AG10803 (cell line): Measurements from ENCODE around the gene ZNF451.
"Not testable (repeated sequence)": the region's sequence is repeated elsewhere in the genome, so short reads cannot be mapped to it uniquely, and the experiment has no call there.

Source experiments
- DNase-seq: peaks from one replicate; pipeline ENCODE4 v3.0.0; 2010; ENCODE audit warnings: low read depth
- H3K4me3 ChIP-seq: 2 replicates; pipeline ENCODE4 v1.5.1; 2011; ENCODE audit warnings: mild to moderate bottlenecking, low read length, control low read depth
- CTCF ChIP-seq: conservative IDR thresholded peaks from 2 replicates; pipeline ENCODE4 v1.5.1; 2011; ENCODE audit warnings: mild to moderate bottlenecking, low read length, control low read depth, inconsistent platforms

The ZNF451 gene

GRCh38 chr6:57078531-57079207 lies 11.3 kb upstream of the ZNF451 start:
- no peak for TF ChIP-seq CTCF
- DNase-seq = no peak
- no peak overlapping the region for H3K4me3 ChIP-seq

- H3K4me3 ChIP-seq = no peak overlapping the region
- TF ChIP-seq CTCF = no peak
- DNase-seq = no peak
These were observed 4.5 kb upstream of the ZNF451 start for GRCh38 chr6:57085471-57085870.

- DNase-seq = no peak
- no peak for TF ChIP-seq CTCF
- no peak overlapping the region for H3K4me3 ChIP-seq
These were observed 3.1 kb upstream of the ZNF451 start for GRCh38 chr6:57086843-57087242.

GRCh38 chr6:57087916-57088315 lies 2.1 kb upstream of the ZNF451 start:
- no peak for DNase-seq
- no peak for TF ChIP-seq CTCF
- no peak overlapping the region for H3K4me3 ChIP-seq

- peak overlapping the region; percentile 52 for H3K4me3 ChIP-seq
- no peak for TF ChIP-seq CTCF
- DNase-seq = no peak
These were observed 723 bp upstream of the ZNF451 start for GRCh38 chr6:57089265-57089664.

- DNase-seq, H3K4me3 ChIP-seq: not testable (repeated sequence)
These were observed 575 bp downstream of the ZNF451 start for GRCh38 chr6:57090458-57091067.

GRCh38 chr6:57091375-57091774 lies 1.4 kb downstream of the ZNF451 start:
- DNase-seq = not testable (repeated sequence)
- peak overlapping the region; percentile 42 for H3K4me3 ChIP-seq

GRCh38 chr6:57094689-57095088 lies 4.7 kb downstream of the ZNF451 start:
- H3K4me3 ChIP-seq = no peak overlapping the region
- no peak for TF ChIP-seq CTCF
- no peak for DNase-seq
